C4-2B (cell line): ENCODE measurements around the gene ASH1L.

Source experiments
- H3K27ac ChIP-seq: fragments of 450-650 bp; 2 replicates; pipeline ENCODE4 v1.5.1; 2017
- ZFX ChIP-seq: fragments of 450-650 bp; IDR thresholded peaks from 2 replicates; pipeline ENCODE4 v1.6.1; 2017
- TF ChIP-seq, protein P1 (sequence below): fragments of 450-650 bp; conservative IDR thresholded peaks from 2 replicates; pipeline ENCODE4 v1.5.1; 2017; ENCODE audit warnings: mild to moderate bottlenecking

ASH1L gene

GRCh38 chr1:155320252-155320651 lies 242.4 kb downstream of the ASH1L start:
- H3K27ac ChIP-seq = no peak overlapping the region
- TF ChIP-seq, protein P1, sequence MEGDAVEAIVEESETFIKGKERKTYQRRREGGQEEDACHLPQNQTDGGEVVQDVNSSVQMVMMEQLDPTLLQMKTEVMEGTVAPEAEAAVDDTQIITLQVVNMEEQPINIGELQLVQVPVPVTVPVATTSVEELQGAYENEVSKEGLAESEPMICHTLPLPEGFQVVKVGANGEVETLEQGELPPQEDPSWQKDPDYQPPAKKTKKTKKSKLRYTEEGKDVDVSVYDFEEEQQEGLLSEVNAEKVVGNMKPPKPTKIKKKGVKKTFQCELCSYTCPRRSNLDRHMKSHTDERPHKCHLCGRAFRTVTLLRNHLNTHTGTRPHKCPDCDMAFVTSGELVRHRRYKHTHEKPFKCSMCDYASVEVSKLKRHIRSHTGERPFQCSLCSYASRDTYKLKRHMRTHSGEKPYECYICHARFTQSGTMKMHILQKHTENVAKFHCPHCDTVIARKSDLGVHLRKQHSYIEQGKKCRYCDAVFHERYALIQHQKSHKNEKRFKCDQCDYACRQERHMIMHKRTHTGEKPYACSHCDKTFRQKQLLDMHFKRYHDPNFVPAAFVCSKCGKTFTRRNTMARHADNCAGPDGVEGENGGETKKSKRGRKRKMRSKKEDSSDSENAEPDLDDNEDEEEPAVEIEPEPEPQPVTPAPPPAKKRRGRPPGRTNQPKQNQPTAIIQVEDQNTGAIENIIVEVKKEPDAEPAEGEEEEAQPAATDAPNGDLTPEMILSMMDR = no peak
- no peak for TF ChIP-seq ZFX

- TF ChIP-seq ZFX = no peak
- TF ChIP-seq, protein P1 = no peak
- H3K27ac ChIP-seq = no peak overlapping the region
Measured at GRCh38 chr1:155319536-155319935, 243.1 kb downstream of the ASH1L start.

GRCh38 chr1:155318082-155318481 lies 244.5 kb downstream of the ASH1L start:
- no peak overlapping the region for H3K27ac ChIP-seq
- TF ChIP-seq ZFX = no peak
- TF ChIP-seq, protein P1 = no peak

DNA sequence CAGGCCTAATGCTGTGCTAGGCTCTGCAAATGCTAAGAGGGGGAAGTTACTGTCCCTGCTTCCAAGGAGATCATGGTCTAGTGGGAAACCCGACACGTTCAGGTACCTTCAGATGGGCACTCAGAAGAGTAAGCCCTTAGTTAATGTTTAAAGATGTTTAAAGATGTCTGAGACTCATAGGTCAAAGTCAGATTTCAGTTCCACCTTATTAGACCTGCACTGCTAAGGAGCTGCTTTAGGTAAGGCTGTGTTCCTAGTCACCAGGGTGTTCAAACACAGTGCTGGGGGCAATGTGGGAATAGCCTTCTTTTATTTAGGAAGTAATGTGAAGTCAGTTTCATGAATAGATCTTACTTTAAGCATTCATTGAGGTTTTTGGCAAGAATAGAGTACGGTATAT lies 245.7 kb downstream of the ASH1L start:
- no peak for TF ChIP-seq ZFX
- H3K27ac ChIP-seq = no peak overlapping the region

DNA sequence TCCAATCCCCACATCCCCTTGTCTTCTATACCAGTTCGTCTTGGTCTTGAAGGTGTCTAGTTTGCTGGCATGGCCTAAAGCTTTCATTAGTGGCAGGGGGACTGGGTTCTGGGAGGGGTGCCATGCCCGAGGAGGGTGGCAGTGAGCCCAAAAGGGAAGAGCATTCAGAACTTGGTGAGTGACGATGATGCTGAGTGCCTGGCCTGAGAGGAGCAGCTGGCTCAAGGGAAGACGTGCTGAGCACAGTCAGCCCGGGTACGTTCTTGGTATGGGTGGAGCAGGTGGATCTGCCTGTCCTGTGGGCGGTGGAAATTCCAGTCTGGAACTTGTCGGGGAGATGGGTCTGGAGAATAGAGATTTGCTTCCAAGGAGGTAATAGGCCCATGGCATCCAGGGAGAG lies 249.3 kb downstream of the ASH1L start:
- no peak overlapping the region for H3K27ac ChIP-seq
- no peak for TF ChIP-seq ZFX
- TF ChIP-seq, protein P1 = no peak

- peak overlapping the region; percentile 93 for H3K27ac ChIP-seq
- TF ChIP-seq ZFX = no peak
- TF ChIP-seq, protein P1 = no peak
Measured at GRCh38 chr1:155309423-155310021, 253.1 kb downstream of the ASH1L start.

DNA sequence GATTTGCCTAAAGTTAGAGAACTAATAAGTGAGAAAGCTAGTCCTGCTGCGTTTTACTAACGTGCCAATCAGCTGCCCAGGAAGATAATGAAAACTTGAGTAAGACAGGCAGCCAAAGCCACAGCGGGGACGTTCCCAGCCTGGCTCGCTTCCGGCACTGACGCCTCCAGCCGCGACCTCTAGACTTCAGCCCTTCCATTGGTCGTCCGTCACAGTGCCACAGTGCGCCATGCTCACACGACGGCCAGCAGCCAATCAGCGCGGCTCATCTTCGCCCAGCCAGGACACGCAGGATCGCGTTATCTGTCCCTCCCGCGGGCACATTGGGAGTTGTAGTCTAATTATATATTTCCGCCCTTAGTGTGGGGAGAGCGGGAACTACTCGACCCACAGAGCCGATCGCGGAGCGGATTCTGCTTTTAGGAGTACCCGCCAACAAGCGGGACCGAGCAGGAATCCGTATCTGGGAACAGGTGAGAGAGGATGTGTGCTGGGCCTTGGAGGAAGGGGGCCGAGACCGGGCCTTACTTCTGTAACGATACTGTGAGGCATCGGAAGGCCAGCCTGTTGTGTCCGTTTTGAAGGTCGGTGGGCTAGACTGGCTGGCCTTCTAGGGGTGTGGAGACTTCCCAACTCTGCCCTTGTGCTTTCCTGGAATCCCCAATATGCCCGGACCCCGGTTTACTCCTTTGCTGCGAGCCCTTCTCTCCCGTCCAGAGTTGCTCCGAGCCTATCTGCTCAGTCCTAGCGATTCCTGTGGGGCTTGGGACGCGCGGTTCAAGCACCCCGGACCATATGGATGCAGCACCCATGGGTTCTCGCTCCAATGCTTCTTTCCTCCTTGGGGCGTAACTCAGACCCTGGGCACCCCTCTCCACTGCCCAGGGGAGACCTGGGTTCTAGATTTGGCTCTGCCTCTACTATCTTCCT lies 253.8 kb downstream of the ASH1L start, which contains the start of gene FDPS:
TSS of gene FDPS (plus strand) at position 374 of the 930 bp plus-strand sequence. CDS start 924 bp downstream, outside the sequence.
- peak; percentile 25; the same call in 1 of the 2 replicates for TF ChIP-seq ZFX
- TF ChIP-seq, protein P1 = no peak
- H3K27ac ChIP-seq = peak within 1 kb of the TSS; percentile 93
